Esophagus squamous epithelium (tissue), 5 donors: ENCODE results near the gene SFTPB. TPM values are rescaled to one million over a fixed set of nuclear protein-coding genes. Genes with fewer than 3 reads are reported as not detected.

Source experiments
- DNase-seq: peaks from one replicate; lab custom pipeline; 2025; lab: John Stamatoyannopoulos, UW
- H3K27ac ChIP-seq, 4 donors: fragments of 200-600 bp; sonication (generic); one replicate each; pipeline ENCODE4 v1.5.1; 2016 to 2019; ENCODE audit warnings: mild to moderate bottlenecking in 1 of 4
- H3K27me3 ChIP-seq, 4 donors: fragments of 200-600 bp; sonication (generic); 1 replicate in 3 of 4; 2 replicates in 1 of 4; pipeline versions ENCODE4 v1.5.1 to v1.6.0; 2017 to 2021; ENCODE audit warnings: antibody characterized with exemption in 1 of 4
- H3K36me3 ChIP-seq, 3 donors: fragments of 200-600 bp; sonication (generic); one replicate each; pipeline ENCODE4 v1.5.1; 2016 to 2019
- H3K4me1 ChIP-seq, 3 donors: fragments of 200-600 bp; sonication (generic); one replicate each; pipeline ENCODE4 v1.5.1; 2017 to 2019
- H3K4me3 ChIP-seq, 4 donors: fragments of 200-600 bp; sonication (generic); 1 replicate in 3 of 4; 2 replicates in 1 of 4; pipeline ENCODE4 v1.5.1; 2016 to 2019; ENCODE audit warnings: mild to moderate bottlenecking in 2 of 4, moderate library complexity in 1 of 4
- H3K9me3 ChIP-seq, 3 donors: fragments of 200-600 bp; sonication (generic); one replicate each; pipeline ENCODE4 v1.5.1; 2016 to 2019
- CTCF ChIP-seq, 6 experiments: fragments of 450-650 bp in 4 of 6; fragments of 200-600 bp in 2 of 6; sonication (generic) in 2 of 6; IDR thresholded peaks; one replicate each; pipeline ENCODE4 v1.5.1; 2016 to 2019; ENCODE audit warnings: antibody characterized with exemption in 6 of 6, mild to moderate bottlenecking in 4 of 6, moderate library complexity in 4 of 6
- POLR2A ChIP-seq, 4 donors: fragments of 450-650 bp; IDR thresholded peaks; one replicate each; pipeline ENCODE4 v1.6.1; 2017; ENCODE audit warnings: antibody characterized with exemption in 4 of 4, mild to moderate bottlenecking in 4 of 4, moderate library complexity in 3 of 4
- WGBS, 2 donors: methylation state at CpG; one replicate each; pipeline ENCODE4 v1.1.5; 2018; 5-methylcytosine and 5-hydroxymethylcytosine counted together
- intact Hi-C: fragments of 100-400 bp; cut with DNase I; formaldehyde crosslinking; loops from one replicate; pipeline ENCODE4 v1.15.0; 2022
- total RNA-seq, 4 donors: library from RNA; depleted of rRNA; stranded (reverse); fragments of >200 nt; gene quantifications; one replicate each; pipeline ENCODE4 v1.1.0, GENCODE V29; 2016
- donor health status: DM: yes; HTN: yes; CAD: no.

The SFTPB gene
- total RNA-seq, 4 donors from 2014 or later = not detected

- Histone ChIP-seq H3K9me3 (no peaks in the 10 kb centered on the region), H3K4me3 (no peak within 1 kb of the TSS), H3K27ac (no peak within 1 kb of the TSS), H3K27me3 (no peaks in the 10 kb centered on the region), H3K36me3 (no peaks in the 10 kb centered on the region), H3K4me1 (no peaks in the 10 kb centered on the region)
- 70 to 83% methylated on average over 3 to 6 of the region's 15 CpGs for WGBS, 2 donors
- DNase-seq = no peak
- intact Hi-C loops = no loop called here
- TF ChIP-seq CTCF (IDR thresholded peaks at IDR 0.05) (no peak), POLR2A (IDR thresholded peaks at IDR 0.05) (no peak)
Observed at GRCh38 chr2:85694052-85695025, 26.3 kb upstream of the SFTPB start, which contains the start of gene GNLY. Gene GNLY, plus strand, starts transcription at chr2:85694358. Its CDS starts 61 bp downstream, at chr2:85694419.

GRCh38 chr2:85692039-85692645 lies 24.1 kb upstream of the SFTPB start:
- H3K9me3 ChIP-seq = no peaks in the 10 kb centered on the region
- H3K4me1 ChIP-seq = no peaks in the 10 kb centered on the region
- H3K27ac ChIP-seq = no peak overlapping the region
- H3K36me3 ChIP-seq = no peaks in the 10 kb centered on the region
- no peaks in the 10 kb centered on the region for H3K27me3 ChIP-seq
- TF ChIP-seq CTCF (IDR thresholded peaks at IDR 0.05) = no peak
- no peak for TF ChIP-seq POLR2A (IDR thresholded peaks at IDR 0.05)
- 74% methylated on average over 4 to 5 of the region's 5 CpGs for WGBS, 2 donors
- H3K4me3 ChIP-seq = no peak overlapping the region
- DNase-seq = no peak
- intact Hi-C loops = no loop called here

GRCh38 chr2:85690932-85691331 lies 22.9 kb upstream of the SFTPB start:
- no peaks in the 10 kb centered on the region for H3K27me3 ChIP-seq
- H3K27ac ChIP-seq = no peak overlapping the region
- no peak for DNase-seq
- H3K9me3 ChIP-seq = no peaks in the 10 kb centered on the region
- H3K4me1 ChIP-seq = no peaks in the 10 kb centered on the region
- no peak for TF ChIP-seq POLR2A (IDR thresholded peaks at IDR 0.05)
- TF ChIP-seq CTCF (IDR thresholded peaks at IDR 0.05) = no peak
- H3K36me3 ChIP-seq = no peaks in the 10 kb centered on the region
- no peak overlapping the region for H3K4me3 ChIP-seq
- intact Hi-C loops = no loop called here
- WGBS, 2 donors = 87 to 91% methylated on average over 4 of the region's 4 CpGs

GRCh38 chr2:85684806-85685205 lies 16.8 kb upstream of the SFTPB start:
- 69 to 80% methylated on average over 3 to 4 of the region's 4 CpGs for WGBS, 2 donors
- H3K4me3 ChIP-seq = no peak overlapping the region
- H3K9me3 ChIP-seq = no peaks in the 10 kb centered on the region
- H3K4me1 ChIP-seq = peaks cover 0 to 4% (median 3%) of the 10 kb centered on the region in 3 donors
- H3K27ac ChIP-seq = no peak overlapping the region
- DNase-seq = no peak
- intact Hi-C loops = no loop called here
- peaks cover 0 to 4% (median 0%) of the 10 kb centered on the region in 4 donors for H3K27me3 ChIP-seq
- no peak for TF ChIP-seq CTCF (IDR thresholded peaks at IDR 0.05)
- TF ChIP-seq POLR2A (IDR thresholded peaks at IDR 0.05) = no peak
- no peaks in the 10 kb centered on the region for H3K36me3 ChIP-seq

- H3K4me1 ChIP-seq = peaks cover 0 to 8% (median 4%) of the 10 kb centered on the region in 3 donors
- WGBS, 2 donors = 93 to 95% methylated on average over 4 of the region's 4 CpGs
- no peak overlapping the region for H3K27ac ChIP-seq
- peaks cover 0 to 4% (median 0%) of the 10 kb centered on the region in 4 donors for H3K27me3 ChIP-seq
- intact Hi-C loops = no loop called here
- no peaks in the 10 kb centered on the region for H3K9me3 ChIP-seq
- no peak for DNase-seq
- H3K4me3 ChIP-seq = no peak overlapping the region
- TF ChIP-seq CTCF (IDR thresholded peaks at IDR 0.05) (no peak), POLR2A (IDR thresholded peaks at IDR 0.05) (no peak)
- H3K36me3 ChIP-seq = no peaks in the 10 kb centered on the region
Observed at GRCh38 chr2:85684380-85684779, 16.4 kb upstream of the SFTPB start.
